Pancreas (tissue), 10 donors: ENCODE measurements around the gene CDCP2. TPM values are rescaled to one million over a fixed set of nuclear protein-coding genes. Genes with fewer than 3 reads are reported as not detected.

Experiments used
- ATAC-seq, 4 donors: fragments of 200-7000 bp; cut with Tn5 transposase; one replicate each; pipeline versions ENCODE4 v1.8.0 to v1.9.1; 2020; ENCODE audit warnings: mild to moderate bottlenecking in 4 of 4, moderate library complexity in 4 of 4
- DNase-seq, 6 donors: peaks; one replicate each; pipeline ENCODE4 v3.0.0-alpha.2; 2020
- FAIRE-seq: peaks from 2 replicates; lab custom pipeline; 2012; peaks lifted over from hg19 to GRCh38; lab: Jason Lieb, UNC
- H3K27ac ChIP-seq, 4 donors: fragments of 200-600 bp; sonication (generic); 1 replicate in 3 of 4; 2 replicates in 1 of 4; pipeline versions ENCODE4 v1.5.0 to v1.8.0; 2020
- H3K27me3 ChIP-seq, 4 donors: fragments of 200-600 bp; one replicate each; pipeline ENCODE4 v1.8.0; 2021
- H3K36me3 ChIP-seq, 3 donors: fragments of 200-600 bp; sonication (generic) in 1 of 3; one replicate each; pipeline versions ENCODE4 v1.5.0 to v1.8.0; 2020 to 2021
- H3K4me1 ChIP-seq, 3 donors: fragments of 200-600 bp; one replicate each; pipeline ENCODE4 v1.8.0; 2021
- H3K4me3 ChIP-seq, 4 donors: fragments of 200-600 bp; sonication (generic) in 2 of 4; one replicate each; pipeline versions ENCODE4 v1.5.0 to v1.8.0; 2020 to 2021
- H3K9me3 ChIP-seq, 4 donors: fragments of 200-600 bp; one replicate each; pipeline ENCODE4 v1.8.0; 2021
- CTCF ChIP-seq, 4 donors: fragments of 200-600 bp; sonication (generic) in 3 of 4; IDR thresholded peaks; one replicate each; pipeline versions ENCODE4 v1.5.0 to v1.8.0; 2021; ENCODE audit warnings: antibody characterized with exemption in 4 of 4
- WGBS, 2 donors: extraction: QIAGEN DNeasy Blood & Tissue Kit; methylation state at CpG; one replicate each; pipeline ENCODE4 v1.1.7; 2013; 5-methylcytosine and 5-hydroxymethylcytosine counted together
- intact Hi-C, 3 donors: fragments of 100-400 bp; cut with DNase I; formaldehyde crosslinking; loops; one replicate each; pipeline versions ENCODE4 v1.11.1 to v1.14.2; 2022
- polyA plus RNA-seq, 2 donors: library from polyadenylated mRNA; stranded (reverse); fragments of 200-250 nt; gene quantifications; one replicate each; pipeline ENCODE4 v1.2.3, GENCODE V29; 2013
- total RNA-seq, 6 donors: library from RNA; stranded (reverse); fragmentation: NEBNext Ultra II Directional in 4 of 6; extraction: Animal tissue kit (Norgen Biotek cat#: 25700) in 4 of 6; gene quantifications; one replicate each; pipeline versions ENCODE4 v1.2.1 to v1.2.4, GENCODE V29; 2021 to 2023
- donor health status: healthy with polysubstance abuse.
- donor health status: DM: no; HTN: no; CAD: no; lungs with moderate emphysema.
- donor health status: DM: no; HTN: no; CAD: no.
- donor health status: control.
- donor health status: control.
- donor health status: Bipolar disorder and iron deficiency.
- donor health status: DM: yes; HTN: yes; CAD: no.
- donor health status: DM: no; HTN: no; CAD: no.
- donor health status: DM: no; HTN: no; CAD: no.
- donor health status: DM: yes; HTN: yes; CAD: no.

The CDCP2 gene
- total and polyA plus RNA-seq, 8 donors, result 0.08 TPM; not detected in 7

- DNase-seq, result no peak
- no peak for FAIRE-seq
- H3K27me3 ChIP-seq, result no peaks in the 10 kb centered on the region
- no peaks in the 10 kb centered on the region for H3K4me1 ChIP-seq
- intact Hi-C loops, result loop anchor here in 2 of 3 donors (10.0 kb wide), 1 partner anchor 383 kb away; no protein-coding TSS in a partner anchor
- no peak overlapping the region for H3K27ac ChIP-seq
- ATAC-seq, result no peak
- H3K36me3 ChIP-seq, result no peaks in the 10 kb centered on the region
- no peak for TF ChIP-seq CTCF (IDR thresholded peaks at IDR 0.05)
- H3K9me3 ChIP-seq, result no peaks in the 10 kb centered on the region
- WGBS, 2 donors, result 88 to 89% methylated on average over 3 of the region's 3 CpGs
- no peak overlapping the region for H3K4me3 ChIP-seq
These were observed 41.2 kb downstream of the CDCP2 start for GRCh38 chr1:54111624-54112023.

- Histone ChIP-seq H3K9me3 (no peaks in the 10 kb centered on the region), H3K27me3 (no peaks in the 10 kb centered on the region), H3K4me3 (no peak overlapping the region), H3K4me1 (no peaks in the 10 kb centered on the region), H3K36me3 (no peaks in the 10 kb centered on the region), H3K27ac (no peak overlapping the region)
- DNase-seq (no peak), ATAC-seq (no peak), FAIRE-seq (no peak)
- intact Hi-C loops, result loop anchor here in 2 of 3 donors (10.0 kb wide), 1 partner anchor 384 kb away; no protein-coding TSS in a partner anchor
- TF ChIP-seq CTCF (IDR thresholded peaks at IDR 0.05), result no peak
- WGBS, 2 donors, result 94 to 95% methylated on average over 10 of the region's 10 CpGs
These were observed 41.8 kb downstream of the CDCP2 start for GRCh38 chr1:54110996-54111395.

GRCh38 chr1:54109129-54110090 is 43.4 kb downstream of the CDCP2 start:
- no peaks in the 10 kb centered on the region for H3K27me3 ChIP-seq
- intact Hi-C loops, result loop anchor here in 2 of 3 donors (10.0 kb wide), 1 partner anchor 385 kb away; no protein-coding TSS in a partner anchor
- FAIRE-seq (no peak), DNase-seq (no peak), ATAC-seq (peak in 1 of 4 donors; percentile 30)
- H3K4me3 ChIP-seq, result no peak overlapping the region
- 72 to 74% methylated on average over 6 of the region's 6 CpGs for WGBS, 2 donors
- H3K4me1 ChIP-seq, result no peaks in the 10 kb centered on the region
- no peak overlapping the region for H3K27ac ChIP-seq
- H3K9me3 ChIP-seq, result no peaks in the 10 kb centered on the region
- H3K36me3 ChIP-seq, result no peaks in the 10 kb centered on the region
- TF ChIP-seq CTCF (IDR thresholded peaks at IDR 0.05), result no peak

GRCh38 chr1:54108156-54108555 is 44.6 kb downstream of the CDCP2 start:
- no peak for FAIRE-seq
- intact Hi-C loops, result no loop called here

More at GRCh38 chr1:54108156-54108555, 44.6 kb downstream of the CDCP2 start:
- TF ChIP-seq CTCF (IDR thresholded peaks at IDR 0.05), result no peak
- Histone ChIP-seq H3K27me3 (no peaks in the 10 kb centered on the region), H3K9me3 (no peaks in the 10 kb centered on the region), H3K36me3 (no peaks in the 10 kb centered on the region), H3K4me1 (no peaks in the 10 kb centered on the region), H3K27ac (no peak overlapping the region), H3K4me3 (no peak overlapping the region)
- 85 to 90% methylated on average over 3 of the region's 3 CpGs for WGBS, 2 donors
- no peak for DNase-seq
- ATAC-seq, result no peak
